Endothelial cell of umbilical vein (primary cell): ENCODE results near the gene BAG3. TPM values are rescaled to one million over a fixed set of nuclear protein-coding genes. Genes with fewer than 3 reads are reported as not detected.

Experiments used
- BruUV-seq: library from RNA; stranded (reverse); fragments of 400-500 nt; replicated peaks from 2 replicates; lab custom pipeline; 2021; lab: Mats Ljungman, UMichigan
- CTCF ChIA-PET: fragments of 300-600, 350-600 bp; sonication (Branson Sonifier 250); formaldehyde crosslinking; loops from one replicate; lab custom pipeline; 2021; ENCODE audit warnings: antibody characterized with exemption, inconsistent platforms; lab: Charles Lee
- POLR2A ChIA-PET: fragments of 300-600, 350-600 bp; sonication (Branson Sonifier 250); formaldehyde crosslinking; loops from one replicate; lab custom pipeline; 2021; ENCODE audit warnings: antibody characterized with exemption, inconsistent platforms; lab: Charles Lee
- DNase-seq: peaks from one replicate; pipeline ENCODE4 v3.0.0-alpha.2; 2011; ENCODE audit warnings: low read depth, low spot score
- FAIRE-seq: peaks from 2 replicates; lab custom pipeline; 2011; peaks lifted over from hg19 to GRCh38; lab: Jason Lieb, UNC
- H2AFZ ChIP-seq: 2 replicates; pipeline ENCODE4 v1.6.0; 2012; ENCODE audit warnings: low read depth, low read length, control low read depth, inconsistent platforms
- H3K27ac ChIP-seq: 2 replicates; pipeline ENCODE4 v1.5.1; 2011; ENCODE audit warnings: low read depth, mild to moderate bottlenecking, control low read depth, low read length, moderate library complexity; ENCODE audit not compliant: insufficient read depth
- H3K27me3 ChIP-seq, 2 experiments: 2 replicates each; pipeline versions ENCODE4 v1.6.0 to v1.6.1; 2011; ENCODE audit warnings: low read length in 2 of 2, mixed read lengths in 1 of 2; ENCODE audit not compliant: control insufficient read depth in 2 of 2, insufficient read depth in 2 of 2
- H3K36me3 ChIP-seq, 2 experiments: 2 replicates in 1 of 2; 3 replicates in 1 of 2; pipeline ENCODE4 v1.5.1; 2011; ENCODE audit warnings: low read length in 2 of 2, mild to moderate bottlenecking in 1 of 2, moderate library complexity in 1 of 2; ENCODE audit not compliant: control insufficient read depth in 2 of 2, insufficient read depth in 2 of 2; ENCODE audit errors: extremely low read depth in 1 of 2
- H3K4me1 ChIP-seq: 3 replicates; pipeline ENCODE4 v1.5.1; 2011; ENCODE audit warnings: mild to moderate bottlenecking, low read length; ENCODE audit not compliant: control insufficient read depth, insufficient read depth; ENCODE audit errors: extremely low read depth
- H3K4me2 ChIP-seq: 2 replicates; pipeline ENCODE4 v1.6.1; 2011; ENCODE audit warnings: low read length, control low read depth, mixed read lengths; ENCODE audit not compliant: insufficient read depth
- H3K4me3 ChIP-seq, 3 experiments: fragments of 200-600 bp in 1 of 3; sonication (generic), shearing (Covaris generic) in 1 of 3; replicated peaks in 1 of 3; 2 replicates each; pipeline ENCODE4 v1.5.1; 2011 to 2016; ENCODE audit warnings: control low read depth in 3 of 3, low read length in 3 of 3, mild to moderate bottlenecking in 2 of 3, inconsistent platforms in 1 of 3, low read depth in 1 of 3, moderate library complexity in 1 of 3; ENCODE audit not compliant: insufficient read depth in 1 of 3
- H3K79me2 ChIP-seq: 2 replicates; pipeline ENCODE4 v1.6.0; 2012; ENCODE audit warnings: low read length, inconsistent platforms; ENCODE audit not compliant: control insufficient read depth, insufficient read depth
- H3K9ac ChIP-seq: replicated peaks from 2 replicates; pipeline ENCODE3; 2011; ENCODE audit warnings: low read length, control low read depth; ENCODE audit not compliant: insufficient read depth; ENCODE audit errors: extremely low read depth
- H3K9me1 ChIP-seq: replicated peaks from 3 replicates; pipeline ENCODE4 v1.6.0; 2011; ENCODE audit warnings: mild to moderate bottlenecking, low read length; ENCODE audit not compliant: control insufficient read depth, insufficient read depth; ENCODE audit errors: extremely low read depth
- H3K9me3 ChIP-seq: replicated peaks from 2 replicates; pipeline ENCODE4 v1.5.1; 2012; ENCODE audit warnings: low read length, inconsistent platforms; ENCODE audit not compliant: control insufficient read depth, insufficient read depth
- H4K20me1 ChIP-seq: replicated peaks from 2 replicates; pipeline ENCODE3; 2011; ENCODE audit warnings: mild to moderate bottlenecking, low read length; ENCODE audit not compliant: control insufficient read depth, insufficient read depth; ENCODE audit errors: extremely low read depth
- EZH2 ChIP-seq: IDR thresholded peaks from 2 replicates; pipeline ENCODE4 v1.6.1; 2012; ENCODE audit warnings: borderline replicate concordance, low read depth, mild to moderate bottlenecking, moderate library complexity, low read length, inconsistent platforms; ENCODE audit not compliant: severe bottlenecking
- FOS ChIP-seq: IDR thresholded peaks from 2 replicates; pipeline ENCODE4 v1.6.1; 2011; ENCODE audit warnings: mild to moderate bottlenecking, low read length, moderate library complexity, borderline replicate concordance; ENCODE audit not compliant: insufficient read depth
- GATA2 ChIP-seq: IDR thresholded peaks from 2 replicates; pipeline ENCODE4 v1.7.0; 2011; ENCODE audit warnings: low read depth, mild to moderate bottlenecking, moderate library complexity, mixed read lengths, low read length; ENCODE audit not compliant: insufficient read length, insufficient read depth
- JUN ChIP-seq: IDR thresholded peaks from 2 replicates; pipeline ENCODE4 v1.6.1; 2011; ENCODE audit warnings: borderline replicate concordance, low read depth; ENCODE audit not compliant: insufficient read length, insufficient read depth
- MYC ChIP-seq: IDR thresholded peaks from one replicate; pipeline ENCODE4 v1.6.1; 2011; ENCODE audit warnings: mild to moderate bottlenecking, low read depth, low read length
- POLR2A ChIP-seq: IDR thresholded peaks from 2 replicates; pipeline ENCODE4 v1.6.1; 2012; ENCODE audit warnings: low read depth, mild to moderate bottlenecking, control low read depth, low read length
- POLR2AphosphoS5 ChIP-seq: IDR thresholded peaks from 2 replicates; pipeline ENCODE4 v1.6.1; 2012; ENCODE audit warnings: low read depth, mild to moderate bottlenecking, control low read depth, low read length, moderate library complexity; ENCODE audit not compliant: insufficient read depth
- dilution Hi-C: fragments of 300-500 bp; cut with MboI; formaldehyde crosslinking; loops from one replicate; pipeline ENCODE4 v1.15.0; 2019; ENCODE audit warnings: low sequenced_read_pairs; ENCODE audit not compliant: extremely low pct_ligation_motif_present
- intact Hi-C: fragments of 100-400 bp; cut with micrococcal nuclease; formaldehyde crosslinking; loops from one replicate; pipeline ENCODE4 v1.10.0; 2022
- polyA plus RNA-seq, 4 experiments: library from polyadenylated mRNA; depleted of rRNA in 3 of 4; stranded (reverse) in 3 of 4; unstranded in 1 of 4; fragments of >200 nt; gene quantifications; 2 replicates each; pipeline versions ENCODE4 v1.2.1 to v1.2.3, GENCODE V29; 2011 to 2012; ENCODE audit warnings: missing spikeins in 1 of 4
- total RNA-seq: library from RNA; stranded (reverse); gene quantifications from 2 replicates; pipeline ENCODE4 v1.2.3, GENCODE V29; 2021
- TF ChIP-seq, protein P1 (sequence below): IDR thresholded peaks from 2 replicates; pipeline ENCODE4 v1.6.1; 2011; ENCODE audit not compliant: insufficient read depth, insufficient read length
- TF ChIP-seq, protein P2 (sequence below), 2 donors: IDR thresholded peaks; 1 replicate in 1 of 2; 2 replicates in 1 of 2; pipeline ENCODE4 v1.5.1; 2011; ENCODE audit warnings: low read length in 2 of 2, mild to moderate bottlenecking in 2 of 2, moderate library complexity in 2 of 2, control low read depth in 1 of 2, inconsistent platforms in 1 of 2, low read depth in 1 of 2; ENCODE audit not compliant: insufficient read depth in 1 of 2; ENCODE audit errors: extremely low read depth in 1 of 2

Gene BAG3
- total and polyA plus RNA-seq, 2 donors (not counting 3 experiments of a cell fraction or from before 2014, with no cell fraction given), result 25.2 to 66.7 TPM

DNA sequence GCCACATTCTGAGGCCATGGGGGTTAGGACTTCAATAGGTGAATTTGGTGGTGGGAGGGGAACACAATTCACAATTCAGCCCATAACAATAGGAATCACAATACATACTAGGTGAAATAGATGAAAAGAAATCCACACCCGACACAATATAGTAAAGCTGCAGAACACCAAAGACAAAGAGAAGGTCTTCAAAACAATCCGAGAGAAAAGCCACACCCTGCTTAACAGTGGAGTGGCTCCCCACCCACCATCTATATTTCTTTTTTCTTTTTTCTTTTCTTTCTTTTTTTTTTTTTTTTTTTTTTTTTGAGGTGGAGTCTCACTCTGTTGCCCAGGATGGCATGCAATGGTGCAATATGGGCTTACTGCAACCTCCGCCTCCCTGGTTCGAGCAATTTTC lies 39.7 kb upstream of the BAG3 start:
- Histone ChIP-seq H3K79me2 (no peaks in the 10 kb centered on the region), H3K4me2 (no peak overlapping the region), H4K20me1 (no peaks in the 10 kb centered on the region), H3K9me1 (no peaks in the 10 kb centered on the region), H3K4me1 (no peaks in the 10 kb centered on the region), H3K27ac (no peak overlapping the region), H3K27me3 (no peaks in the 10 kb centered on the region), H3K4me3 (no peak overlapping the region), H3K9me3 (no peaks in the 10 kb centered on the region), H3K9ac (no peak overlapping the region), H2AFZ (no peak overlapping the region), H3K36me3 (no peaks in the 10 kb centered on the region)
- dilution Hi-C loops, result no loop called here
- intact Hi-C loops, result no loop called here
- BruUV-seq, result no TSS peak
- FAIRE-seq, result no peak
- DNase-seq, result no peak
- TF ChIP-seq MYC (no peak), FOS (no peak), EZH2 (no peak), POLR2A (no peak)
- TF ChIP-seq, protein P1, sequence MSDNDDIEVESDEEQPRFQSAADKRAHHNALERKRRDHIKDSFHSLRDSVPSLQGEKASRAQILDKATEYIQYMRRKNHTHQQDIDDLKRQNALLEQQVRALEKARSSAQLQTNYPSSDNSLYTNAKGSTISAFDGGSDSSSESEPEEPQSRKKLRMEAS, result no peak
- ChIA-PET POLR2A (no interaction called here), CTCF (interaction anchor here (0.9 kb wide), 1 partner anchor 9 kb away, joined by 3 read pairs; no protein-coding TSS in a partner anchor)

DNA sequence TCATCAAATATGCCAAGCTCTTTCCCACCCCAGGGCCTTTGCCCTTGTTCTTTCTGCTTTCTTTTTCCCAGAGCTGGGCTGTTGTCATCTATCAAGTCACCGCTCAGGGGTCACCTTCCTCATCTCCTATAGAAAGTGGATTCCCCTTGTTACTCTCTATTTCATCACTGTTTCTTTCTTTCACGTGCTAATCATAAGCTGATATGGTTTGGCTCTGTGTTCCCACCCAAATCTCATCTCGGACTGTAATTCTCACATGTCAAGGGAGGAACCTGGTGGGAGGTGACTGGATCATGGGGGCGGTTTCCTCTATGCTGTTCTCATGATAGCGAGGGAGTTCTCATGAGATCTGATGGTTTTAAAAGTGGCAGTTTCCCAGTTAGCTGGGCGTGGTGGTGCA lies 37.4 kb upstream of the BAG3 start:
- H3K9me1 ChIP-seq, result no peaks in the 10 kb centered on the region
- no peak overlapping the region for H3K9ac ChIP-seq
- no peaks in the 10 kb centered on the region for H3K9me3 ChIP-seq
- no peaks in the 10 kb centered on the region for H3K36me3 ChIP-seq
- ChIA-PET CTCF (interaction anchor here (1.2 to 2.4 kb wide), 2 partner anchors 11 to 13 kb away, joined by 4 to 10 read pairs; no protein-coding TSS in a partner anchor), POLR2A (no interaction called here)
- no peaks in the 10 kb centered on the region for H3K4me1 ChIP-seq
- FAIRE-seq (no peak), DNase-seq (no peak)
- intact Hi-C loops, result no loop called here
- no peaks in the 10 kb centered on the region for H3K27me3 ChIP-seq
- H3K4me2 ChIP-seq, result no peak overlapping the region
- H2AFZ ChIP-seq, result no peak overlapping the region
- TF ChIP-seq POLR2AphosphoS5 (no peak), MYC (no peak), EZH2 (no peak), FOS (no peak), GATA2 (no peak), JUN (no peak), POLR2A (no peak)
- TF ChIP-seq, protein P2, sequence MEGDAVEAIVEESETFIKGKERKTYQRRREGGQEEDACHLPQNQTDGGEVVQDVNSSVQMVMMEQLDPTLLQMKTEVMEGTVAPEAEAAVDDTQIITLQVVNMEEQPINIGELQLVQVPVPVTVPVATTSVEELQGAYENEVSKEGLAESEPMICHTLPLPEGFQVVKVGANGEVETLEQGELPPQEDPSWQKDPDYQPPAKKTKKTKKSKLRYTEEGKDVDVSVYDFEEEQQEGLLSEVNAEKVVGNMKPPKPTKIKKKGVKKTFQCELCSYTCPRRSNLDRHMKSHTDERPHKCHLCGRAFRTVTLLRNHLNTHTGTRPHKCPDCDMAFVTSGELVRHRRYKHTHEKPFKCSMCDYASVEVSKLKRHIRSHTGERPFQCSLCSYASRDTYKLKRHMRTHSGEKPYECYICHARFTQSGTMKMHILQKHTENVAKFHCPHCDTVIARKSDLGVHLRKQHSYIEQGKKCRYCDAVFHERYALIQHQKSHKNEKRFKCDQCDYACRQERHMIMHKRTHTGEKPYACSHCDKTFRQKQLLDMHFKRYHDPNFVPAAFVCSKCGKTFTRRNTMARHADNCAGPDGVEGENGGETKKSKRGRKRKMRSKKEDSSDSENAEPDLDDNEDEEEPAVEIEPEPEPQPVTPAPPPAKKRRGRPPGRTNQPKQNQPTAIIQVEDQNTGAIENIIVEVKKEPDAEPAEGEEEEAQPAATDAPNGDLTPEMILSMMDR (IDR thresholded peaks at IDR 0.05; ENCODE audit: extremely low read depth in 1 of 2, insufficient read depth in 1 of 2, low read depth in 1 of 2, low read length in 2 of 2), result no peak
- TF ChIP-seq, protein P1, result no peak
- H3K4me3 ChIP-seq, result no peak overlapping the region
- no peaks in the 10 kb centered on the region for H4K20me1 ChIP-seq
- H3K27ac ChIP-seq, result no peak overlapping the region
- dilution Hi-C loops, result no loop called here
- no peaks in the 10 kb centered on the region for H3K79me2 ChIP-seq
- BruUV-seq, result no TSS peak
